Gastroesophageal sphincter (tissue), 3 donors: ENCODE data around the gene ZFYVE9.

Experiments
- CTCF ChIP-seq, 4 experiments: fragments of 200-600 bp in 2 of 4; fragments of 450-650 bp in 2 of 4; sonication (generic) in 1 of 4; IDR thresholded peaks; one replicate each; pipeline ENCODE4 v1.5.1; 2017 to 2019; ENCODE audit warnings: antibody characterized with exemption in 4 of 4, mild to moderate bottlenecking in 2 of 4, moderate library complexity in 2 of 4
- EP300 ChIP-seq: sonication (generic); formaldehyde crosslinking; IDR thresholded peaks from one replicate; pipeline ENCODE4 v1.6.1; 2017; ENCODE audit warnings: antibody characterized with exemption, mild to moderate bottlenecking
- POLR2AphosphoS5 ChIP-seq: sonication (generic); formaldehyde crosslinking; IDR thresholded peaks from one replicate; pipeline ENCODE4 v1.6.1; 2017; ENCODE audit warnings: antibody characterized with exemption

GRCh38 chr1:52156460-52156859, 14.6 kb downstream of the ZFYVE9 start:
- TF ChIP-seq CTCF (IDR thresholded peaks at IDR 0.05) (no peak), EP300 (no peak), POLR2AphosphoS5 (no peak)
